Hepatocyte (in vitro differentiated cells): Measurements from ENCODE around the gene MKRN2OS.

Experiments
- CTCF ChIP-seq: fragments of 200-600 bp; sonication (generic); IDR thresholded peaks from 2 replicates; pipeline ENCODE4 v1.5.1; 2016; ENCODE audit warnings: antibody characterized with exemption, mild to moderate bottlenecking; ENCODE audit not compliant: poor library complexity
- EZH2 ChIP-seq: fragments of 200-600 bp; sonication (generic); IDR thresholded peaks from 2 replicates; pipeline ENCODE4 v1.6.1; 2016; ENCODE audit warnings: antibody characterized with exemption, mild to moderate bottlenecking, borderline replicate concordance
- EZH2phosphoT487 ChIP-seq: fragments of 200-600 bp; sonication (generic); IDR thresholded peaks from one replicate; pipeline ENCODE4 v1.6.1; 2018; ENCODE audit warnings: antibody characterized with exemption, mild to moderate bottlenecking, low read depth, moderate library complexity; ENCODE audit not compliant: unreplicated experiment, severe bottlenecking

GRCh38 chr3:12518261-12519028 lies 26.9 kb downstream of the MKRN2OS start:
- no peak for TF ChIP-seq CTCF
- no peak for TF ChIP-seq EZH2phosphoT487
- TF ChIP-seq EZH2 = no peak
